PC-9 (cell line): ENCODE measurements around the gene NTN4. TPM values are rescaled to one million over a fixed set of nuclear protein-coding genes. Genes with fewer than 3 reads are reported as not detected.

Experiments used
- BruUV-seq: library from RNA; stranded (reverse); fragments of 400-500 nt; replicated peaks from 2 replicates; lab custom pipeline; 2021; lab: Mats Ljungman, UMichigan
- CTCF ChIA-PET: fragments of 300-600 bp; sonication (Branson Sonifier 250); formaldehyde crosslinking; loops from one replicate; lab custom pipeline; 2022; ENCODE audit warnings: antibody characterized with exemption; lab: Charles Lee
- POLR2A ChIA-PET: fragments of 300-600 bp; sonication (Branson Sonifier 250); formaldehyde crosslinking; loops from one replicate; lab custom pipeline; 2022; ENCODE audit warnings: antibody characterized with exemption; ENCODE audit not compliant: unreplicated experiment; lab: Charles Lee
- DNase-seq, 2 experiments: peaks; one replicate each; pipeline versions ENCODE4 v3.0.0 to v3.0.0-alpha.2; 2015 to 2022; ENCODE audit warnings: mixed read lengths in 1 of 2
- H2AFZ ChIP-seq: fragments of 200-600 bp; sonication (generic); 2 replicates; pipeline ENCODE4 v1.8.1; 2017; ENCODE audit warnings: antibody characterized with exemption
- H3F3A ChIP-seq: fragments of 200-600 bp; sonication (generic); 2 replicates; pipeline ENCODE4 v1.8.1; 2017; ENCODE audit warnings: antibody characterized with exemption, mild to moderate bottlenecking, low read depth; ENCODE audit not compliant: insufficient read depth
- H3K27ac ChIP-seq: fragments of 200-600 bp; sonication (generic); 2 replicates; pipeline ENCODE4 v1.6.1; 2016; ENCODE audit warnings: mixed run types
- H3K27me3 ChIP-seq: fragments of 200-600 bp; sonication (generic); 2 replicates; pipeline ENCODE4 v1.6.1; 2016; ENCODE audit warnings: low read depth, mixed run types; ENCODE audit not compliant: insufficient read depth
- H3K36me3 ChIP-seq: fragments of 200-600 bp; sonication (generic); 2 replicates; pipeline ENCODE4 v1.6.1; 2016; ENCODE audit warnings: low read depth, mixed run types
- H3K4me1 ChIP-seq: fragments of 200-600 bp; sonication (generic); replicated peaks from 2 replicates; pipeline ENCODE4 v1.6.1; 2016; ENCODE audit warnings: mixed run types; ENCODE audit not compliant: insufficient read depth
- H3K4me2 ChIP-seq: fragments of 200-600 bp; sonication (generic); 2 replicates; pipeline ENCODE4 v1.6.1; 2017; ENCODE audit warnings: mixed run types
- H3K4me3 ChIP-seq: fragments of 200-600 bp; sonication (generic); 2 replicates; pipeline ENCODE4 v1.6.1; 2016; ENCODE audit warnings: mixed run types
- H3K79me2 ChIP-seq: fragments of 200-600 bp; sonication (generic); 2 replicates; pipeline ENCODE4 v1.6.1; 2017; ENCODE audit warnings: low read depth, mixed run types
- H3K9me2 ChIP-seq: fragments of 200-600 bp; sonication (generic); 2 replicates; pipeline ENCODE4 v1.8.1; 2017; ENCODE audit warnings: mild to moderate bottlenecking; ENCODE audit not compliant: insufficient read depth
- H3K9me3 ChIP-seq: fragments of 200-600 bp; sonication (generic); 2 replicates; pipeline ENCODE4 v1.8.1; 2016; ENCODE audit warnings: low read depth; ENCODE audit not compliant: insufficient read depth
- H4K20me1 ChIP-seq: fragments of 200-600 bp; sonication (generic); 2 replicates; pipeline ENCODE4 v1.8.1; 2017; ENCODE audit not compliant: insufficient read depth
- EZH2 ChIP-seq: fragments of 200-600 bp; sonication (generic); IDR thresholded peaks from 2 replicates; pipeline ENCODE4 v1.8.0; 2017; ENCODE audit warnings: antibody characterized with exemption, low read depth
- intact Hi-C: fragments of 100-400 bp; cut with micrococcal nuclease; formaldehyde crosslinking; loops from one replicate; pipeline ENCODE4 v1.10.0; 2022; ENCODE audit not compliant: unreplicated experiment
- total RNA-seq: library from RNA; stranded (reverse); gene quantifications from 2 replicates; pipeline ENCODE4 v1.2.3, GENCODE V29; 2021
- TF ChIP-seq, protein P1 (sequence below): fragments of 200-600 bp; sonication (generic); conservative IDR thresholded peaks from 2 replicates; pipeline ENCODE4 v1.6.1; 2017; ENCODE audit warnings: mixed run types, antibody characterized with exemption, mild to moderate bottlenecking, moderate library complexity

The NTN4 gene
- total RNA-seq, 1 experiment from 2014 or later = 41.5 TPM

DNA sequence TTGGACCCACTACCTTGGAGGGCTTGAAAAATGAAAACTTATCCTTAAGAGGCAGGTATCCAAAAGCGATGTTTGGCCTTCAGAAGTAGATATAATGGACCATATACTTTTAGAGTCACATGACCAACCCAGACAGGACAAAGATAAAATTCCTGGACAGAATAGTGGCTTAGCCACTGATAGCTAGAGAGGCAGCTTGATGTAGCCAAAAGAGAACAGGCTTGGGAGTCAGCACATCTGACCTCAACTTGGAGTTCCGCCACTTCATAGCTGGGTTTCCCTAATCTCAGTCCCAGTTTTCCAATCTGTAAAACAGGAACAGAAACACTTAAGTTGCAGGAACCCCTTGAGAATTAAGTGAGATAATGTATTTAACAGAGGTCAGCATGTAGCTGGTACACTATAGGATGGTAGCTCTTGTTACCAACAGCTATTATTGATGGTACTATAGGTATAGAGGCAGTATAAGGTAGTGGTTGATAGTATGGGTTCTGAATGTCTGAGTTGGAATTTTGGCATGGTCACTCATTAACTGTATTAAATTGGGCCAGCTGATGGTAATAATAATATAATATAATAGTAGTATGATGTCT is 176.1 kb downstream of the NTN4 start:
- CTCF ChIA-PET = interaction anchor here (0.7 kb wide), 1 partner anchor 43 kb away, joined by 3 read pairs; no protein-coding TSS in a partner anchor
- BruUV-seq = no TSS peak
- Histone ChIP-seq H3K36me3 (no peaks in the 10 kb centered on the region), H2AFZ (no peak overlapping the region), H3K27me3 (no peaks in the 10 kb centered on the region), H3K9me3 (no peaks in the 10 kb centered on the region), H3K79me2 (no peaks in the 10 kb centered on the region), H3K27ac (no peak overlapping the region), H3K4me3 (no peak overlapping the region), H4K20me1 (no peaks in the 10 kb centered on the region), H3K4me1 (peaks cover 18% of the 10 kb centered on the region), H3F3A (peaks cover 7% of the 10 kb centered on the region), H3K4me2 (no peak overlapping the region), H3K9me2 (no peaks in the 10 kb centered on the region)
- TF ChIP-seq, protein P1, sequence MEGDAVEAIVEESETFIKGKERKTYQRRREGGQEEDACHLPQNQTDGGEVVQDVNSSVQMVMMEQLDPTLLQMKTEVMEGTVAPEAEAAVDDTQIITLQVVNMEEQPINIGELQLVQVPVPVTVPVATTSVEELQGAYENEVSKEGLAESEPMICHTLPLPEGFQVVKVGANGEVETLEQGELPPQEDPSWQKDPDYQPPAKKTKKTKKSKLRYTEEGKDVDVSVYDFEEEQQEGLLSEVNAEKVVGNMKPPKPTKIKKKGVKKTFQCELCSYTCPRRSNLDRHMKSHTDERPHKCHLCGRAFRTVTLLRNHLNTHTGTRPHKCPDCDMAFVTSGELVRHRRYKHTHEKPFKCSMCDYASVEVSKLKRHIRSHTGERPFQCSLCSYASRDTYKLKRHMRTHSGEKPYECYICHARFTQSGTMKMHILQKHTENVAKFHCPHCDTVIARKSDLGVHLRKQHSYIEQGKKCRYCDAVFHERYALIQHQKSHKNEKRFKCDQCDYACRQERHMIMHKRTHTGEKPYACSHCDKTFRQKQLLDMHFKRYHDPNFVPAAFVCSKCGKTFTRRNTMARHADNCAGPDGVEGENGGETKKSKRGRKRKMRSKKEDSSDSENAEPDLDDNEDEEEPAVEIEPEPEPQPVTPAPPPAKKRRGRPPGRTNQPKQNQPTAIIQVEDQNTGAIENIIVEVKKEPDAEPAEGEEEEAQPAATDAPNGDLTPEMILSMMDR = no peak
- no peak for TF ChIP-seq EZH2
- no peak for DNase-seq
- intact Hi-C loops = no loop called here
- POLR2A ChIA-PET = no interaction called here

DNA sequence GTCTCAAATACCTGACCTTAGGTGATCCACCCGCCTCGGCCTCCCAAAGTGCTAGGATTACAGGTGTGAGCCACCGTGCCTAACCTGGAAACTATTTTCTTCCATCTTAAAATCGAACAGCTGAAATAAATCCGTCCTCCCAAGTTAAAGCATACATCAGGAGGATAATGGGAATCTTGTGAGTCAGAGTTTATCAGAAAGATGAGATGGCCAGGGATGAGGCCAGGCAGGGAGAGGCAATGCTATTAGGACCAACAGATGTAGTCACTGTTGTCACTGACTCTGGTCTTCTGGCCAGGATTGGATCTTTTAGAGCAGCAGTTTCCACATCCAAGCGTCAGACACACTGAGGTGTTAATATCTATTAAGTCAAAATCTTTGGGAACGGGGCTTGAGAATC is 177.5 kb downstream of the NTN4 start:
- Histone ChIP-seq H3F3A (peaks cover 7% of the 10 kb centered on the region), H2AFZ (no peak overlapping the region), H3K79me2 (no peaks in the 10 kb centered on the region), H3K27ac (no peak overlapping the region), H3K9me2 (no peaks in the 10 kb centered on the region), H3K27me3 (no peaks in the 10 kb centered on the region), H3K4me2 (no peak overlapping the region), H4K20me1 (no peaks in the 10 kb centered on the region), H3K4me1 (peaks cover 18% of the 10 kb centered on the region), H3K9me3 (no peaks in the 10 kb centered on the region), H3K4me3 (no peak overlapping the region), H3K36me3 (no peaks in the 10 kb centered on the region)
- TF ChIP-seq, protein P1 = no peak
- TF ChIP-seq EZH2 = no peak
- no peak for DNase-seq
- no TSS peak for BruUV-seq
- CTCF ChIA-PET = no interaction called here
- intact Hi-C loops = no loop called here
- POLR2A ChIA-PET = no interaction called here

DNA sequence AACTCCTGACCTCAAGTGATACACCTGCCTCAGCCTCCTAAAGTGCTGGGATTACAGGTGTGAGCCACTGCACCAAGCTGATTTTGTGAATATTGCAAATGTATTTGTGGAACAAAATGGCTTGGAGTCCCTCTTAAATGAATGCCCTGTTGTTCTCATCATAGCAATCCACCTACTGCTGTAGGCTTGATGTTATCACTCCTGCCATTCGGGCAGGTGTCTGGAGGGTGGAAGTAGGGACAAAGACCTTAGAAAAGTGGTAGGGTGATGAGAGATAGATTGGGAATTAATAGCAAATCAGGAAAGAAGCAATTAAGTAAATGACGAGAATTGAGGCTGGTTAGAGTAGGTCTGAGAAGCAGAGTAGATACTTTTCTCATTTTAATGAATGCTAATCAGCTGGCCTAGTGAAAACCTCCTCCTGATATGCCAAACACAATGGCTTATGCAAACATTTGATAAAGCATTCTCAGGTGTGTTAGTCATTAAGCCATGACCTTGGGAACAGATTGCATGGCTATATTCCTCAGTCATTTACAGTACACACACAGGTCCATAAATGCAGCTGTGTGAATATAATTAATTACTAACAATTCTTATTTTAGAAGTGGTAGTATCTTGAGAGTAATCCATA is 178.8 kb downstream of the NTN4 start:
- POLR2A ChIA-PET = interaction anchor here (0.6 kb wide), 1 partner anchor 24 kb away, joined by 3 read pairs; no protein-coding TSS in a partner anchor
- no peaks in the 10 kb centered on the region for H3K9me3 ChIP-seq
- no peak overlapping the region for H3K4me3 ChIP-seq
- H3K27me3 ChIP-seq = no peaks in the 10 kb centered on the region
- H3K4me1 ChIP-seq = peaks cover 18% of the 10 kb centered on the region
- intact Hi-C loops = no loop called here
- H3K27ac ChIP-seq = peak overlapping the region; percentile 79
- TF ChIP-seq, protein P1 = no peak
- TF ChIP-seq EZH2 = no peak
- no peaks in the 10 kb centered on the region for H3K9me2 ChIP-seq
- H4K20me1 ChIP-seq = no peaks in the 10 kb centered on the region
- peaks cover 7% of the 10 kb centered on the region for H3F3A ChIP-seq
- no peaks in the 10 kb centered on the region for H3K36me3 ChIP-seq
- peak overlapping the region; percentile 63 for H3K4me2 ChIP-seq
- CTCF ChIA-PET = interaction anchor here (0.6 kb wide), 1 partner anchor 106 kb away, joined by 3 read pairs; no protein-coding TSS in a partner anchor
- BruUV-seq = no TSS peak
- peak in 1 of 2 experiments; percentile 91 for DNase-seq
- no peak overlapping the region for H2AFZ ChIP-seq
- no peaks in the 10 kb centered on the region for H3K79me2 ChIP-seq
